Gastroesophageal sphincter (tissue), 3 donors: ENCODE data around the gene TET2.

Source experiments
- EP300 ChIP-seq: sonication (generic); formaldehyde crosslinking; IDR thresholded peaks from one replicate; pipeline ENCODE4 v1.6.1; 2017; ENCODE audit warnings: antibody characterized with exemption, mild to moderate bottlenecking
- POLR2A ChIP-seq, 2 donors: fragments of 450-650 bp; IDR thresholded peaks; one replicate each; pipeline ENCODE4 v1.6.1; 2017; ENCODE audit warnings: antibody characterized with exemption in 2 of 2, mild to moderate bottlenecking in 2 of 2, moderate library complexity in 1 of 2
- POLR2AphosphoS5 ChIP-seq: sonication (generic); formaldehyde crosslinking; IDR thresholded peaks from one replicate; pipeline ENCODE4 v1.6.1; 2017; ENCODE audit warnings: antibody characterized with exemption
- TF ChIP-seq, protein P1 (sequence below), 4 experiments: fragments of 200-600 bp in 2 of 4; fragments of 450-650 bp in 2 of 4; sonication (generic) in 1 of 4; IDR thresholded peaks; one replicate each; pipeline ENCODE4 v1.5.1; 2017 to 2019; ENCODE audit warnings: antibody characterized with exemption in 4 of 4, mild to moderate bottlenecking in 2 of 4, moderate library complexity in 2 of 4

DNA sequence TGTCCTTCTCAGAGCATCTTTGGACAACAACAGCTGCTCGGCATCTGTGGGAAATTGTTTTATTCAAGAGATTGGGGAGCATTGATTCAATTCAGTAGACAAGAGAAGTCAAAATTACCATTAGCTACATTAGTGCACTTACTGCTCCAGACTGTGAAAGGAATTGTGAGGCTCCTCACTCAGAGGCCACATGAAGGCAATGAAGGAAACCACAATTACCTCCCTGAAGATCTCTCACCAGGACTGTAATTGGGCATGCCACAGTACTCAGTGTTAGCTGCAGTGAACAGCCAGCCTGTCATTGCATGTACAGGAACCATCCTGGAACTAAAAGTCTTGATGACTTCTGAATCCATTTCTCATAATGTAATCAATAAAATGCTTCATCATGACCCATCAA lies 182.4 kb downstream of the TET2 start:
- TF ChIP-seq POLR2AphosphoS5, result no peak
- TF ChIP-seq, protein P1, sequence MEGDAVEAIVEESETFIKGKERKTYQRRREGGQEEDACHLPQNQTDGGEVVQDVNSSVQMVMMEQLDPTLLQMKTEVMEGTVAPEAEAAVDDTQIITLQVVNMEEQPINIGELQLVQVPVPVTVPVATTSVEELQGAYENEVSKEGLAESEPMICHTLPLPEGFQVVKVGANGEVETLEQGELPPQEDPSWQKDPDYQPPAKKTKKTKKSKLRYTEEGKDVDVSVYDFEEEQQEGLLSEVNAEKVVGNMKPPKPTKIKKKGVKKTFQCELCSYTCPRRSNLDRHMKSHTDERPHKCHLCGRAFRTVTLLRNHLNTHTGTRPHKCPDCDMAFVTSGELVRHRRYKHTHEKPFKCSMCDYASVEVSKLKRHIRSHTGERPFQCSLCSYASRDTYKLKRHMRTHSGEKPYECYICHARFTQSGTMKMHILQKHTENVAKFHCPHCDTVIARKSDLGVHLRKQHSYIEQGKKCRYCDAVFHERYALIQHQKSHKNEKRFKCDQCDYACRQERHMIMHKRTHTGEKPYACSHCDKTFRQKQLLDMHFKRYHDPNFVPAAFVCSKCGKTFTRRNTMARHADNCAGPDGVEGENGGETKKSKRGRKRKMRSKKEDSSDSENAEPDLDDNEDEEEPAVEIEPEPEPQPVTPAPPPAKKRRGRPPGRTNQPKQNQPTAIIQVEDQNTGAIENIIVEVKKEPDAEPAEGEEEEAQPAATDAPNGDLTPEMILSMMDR (IDR thresholded peaks at IDR 0.05), result no peak
- no peak for TF ChIP-seq EP300
- no peak for TF ChIP-seq POLR2A (IDR thresholded peaks at IDR 0.05)
